ENCODE results near the gene ARHGAP15.

Gene ARHGAP15

GRCh38 chr2:143705108-143705707 lies 576.0 kb downstream of the ARHGAP15 start:
- no peak for DNase-seq

GRCh38 chr2:143706354-143706753 lies 577.1 kb downstream of the ARHGAP15 start:
- no peak for DNase-seq

- no peak for DNase-seq
Measured at GRCh38 chr2:143708682-143709081, 579.5 kb downstream of the ARHGAP15 start.

- DNase-seq, result no peak
Measured at GRCh38 chr2:143710196-143710595, 581.0 kb downstream of the ARHGAP15 start.

- no peak for DNase-seq
Measured at GRCh38 chr2:143710879-143711278, 581.7 kb downstream of the ARHGAP15 start.

GRCh38 chr2:143716522-143716921 lies 587.3 kb downstream of the ARHGAP15 start:
- DNase-seq, result no peak

- DNase-seq, result no peak
Measured at GRCh38 chr2:143717053-143717452, 587.8 kb downstream of the ARHGAP15 start.

GRCh38 chr2:143717536-143718168 lies 588.4 kb downstream of the ARHGAP15 start:
- no peak for DNase-seq

- DNase-seq, result no peak
Measured at GRCh38 chr2:143718745-143719144, 589.5 kb downstream of the ARHGAP15 start.

- DNase-seq, result no peak
Measured at GRCh38 chr2:143719406-143719805, 590.2 kb downstream of the ARHGAP15 start.

GRCh38 chr2:143720095-143720664 lies 591.0 kb downstream of the ARHGAP15 start:
- no peak for DNase-seq

- no peak for DNase-seq
Measured at GRCh38 chr2:143725400-143725799, 596.2 kb downstream of the ARHGAP15 start.

GRCh38 chr2:143726151-143726845 lies 597.1 kb downstream of the ARHGAP15 start:
- DNase-seq, result no peak

- no peak for DNase-seq
Measured at GRCh38 chr2:143728498-143728897, 599.3 kb downstream of the ARHGAP15 start.

- DNase-seq, result no peak
Measured at GRCh38 chr2:143729296-143729814, 600.1 kb downstream of the ARHGAP15 start.

GRCh38 chr2:143730155-143730952 lies 601.1 kb downstream of the ARHGAP15 start:
- no peak for DNase-seq

GRCh38 chr2:143730953-143731260 lies 601.7 kb downstream of the ARHGAP15 start:
- no peak for DNase-seq

GRCh38 chr2:143732076-143732475 lies 602.9 kb downstream of the ARHGAP15 start:
- DNase-seq, result no peak

GRCh38 chr2:143732871-143733270 lies 603.7 kb downstream of the ARHGAP15 start:
- DNase-seq, result no peak

GRCh38 chr2:143734507-143734906 lies 605.3 kb downstream of the ARHGAP15 start:
- no peak for DNase-seq

GRCh38 chr2:143736904-143737303 lies 607.7 kb downstream of the ARHGAP15 start:
- DNase-seq, result no peak

- DNase-seq, result no peak
Measured at GRCh38 chr2:143740431-143740830, 611.2 kb downstream of the ARHGAP15 start.

GRCh38 chr2:143741205-143741604 lies 612.0 kb downstream of the ARHGAP15 start:
- no peak for DNase-seq
